HCT116 (cell line): Measurements from ENCODE around the gene SMARCA4. TPM values are rescaled to one million over a fixed set of nuclear protein-coding genes. Genes with fewer than 3 reads are reported as not detected.

Experiments
- ATAC-seq: fragments of 200-7000 bp; cut with Tn5 transposase; 2 replicates; pipeline ENCODE4 v1.9.1; 2020; ENCODE audit warnings: mild to moderate bottlenecking, moderate library complexity
- BruUV-seq: library from RNA; stranded (reverse); fragments of 400-500 nt; replicated peaks from 2 replicates; lab custom pipeline; 2021; lab: Mats Ljungman, UMichigan
- CTCF ChIA-PET: fragments of 300-600 bp; sonication (Branson Sonifier 250); formaldehyde crosslinking; loops from one replicate; lab custom pipeline; 2021; ENCODE audit warnings: antibody characterized with exemption; lab: Charles Lee
- POLR2A ChIA-PET: fragments of 300-600, 350-600 bp; sonication (Branson Sonifier 250); formaldehyde crosslinking; loops from one replicate; lab custom pipeline; 2021; ENCODE audit warnings: antibody characterized with exemption; lab: Charles Lee
- RAD21 ChIA-PET, 2 experiments: fragments of 300-600 bp; sonication (Branson Sonifier 250); formaldehyde crosslinking; loops; one replicate each; lab custom pipeline; 2023; ENCODE audit warnings: low total read pairs in 2 of 2; ENCODE audit not compliant: uncharacterized antibody in 2 of 2, unreplicated experiment in 2 of 2, low non-redundant PET in 1 of 2; lab: Charles Lee
- DNase-seq: peaks from one replicate; pipeline ENCODE4 v3.0.0-alpha.2; 2010; ENCODE audit warnings: low read depth, low spot score
- H2AFZ ChIP-seq: fragments of 200-600 bp; shearing (Covaris generic), sonication (generic); 2 replicates; pipeline ENCODE4 v1.6.1; 2017; ENCODE audit warnings: low read depth, mixed run types, mixed read lengths, antibody characterized with exemption, low read length; ENCODE audit not compliant: poor library complexity, severe bottlenecking
- H3K27ac ChIP-seq: 2 replicates; pipeline ENCODE4 v1.5.1; 2012; ENCODE audit warnings: low read depth, low read length
- H3K27me3 ChIP-seq: fragments of 200-600 bp; sonication (generic); 2 replicates; pipeline ENCODE4 v1.6.1; 2016; ENCODE audit warnings: mixed run types, low read length, mixed read lengths; ENCODE audit not compliant: insufficient read depth
- H3K36me3 ChIP-seq, 2 experiments: fragments of 200-500 bp in 1 of 2; fragments of 200-600 bp in 1 of 2; sonication (Bioruptor generic) in 1 of 2; sonication (generic) in 1 of 2; 2 replicates each; pipeline versions ENCODE4 v1.5.1 to v1.6.1; 2014 to 2016; ENCODE audit warnings: low read length in 2 of 2, inconsistent platforms in 1 of 2, mixed read lengths in 1 of 2, mixed run types in 1 of 2; ENCODE audit not compliant: insufficient read depth in 2 of 2, control insufficient read depth in 1 of 2
- H3K4me1 ChIP-seq, 2 experiments: fragments of 200-600 bp in 1 of 2; sonication (generic) in 1 of 2; 2 replicates each; pipeline versions ENCODE4 v1.5.1 to v1.6.1; 2012 to 2017; ENCODE audit warnings: low read length in 2 of 2, inconsistent platforms in 1 of 2, mild to moderate bottlenecking in 1 of 2, mixed read lengths in 1 of 2, mixed run types in 1 of 2, moderate library complexity in 1 of 2; ENCODE audit not compliant: insufficient read depth in 2 of 2, control insufficient read depth in 1 of 2
- H3K4me2 ChIP-seq: fragments of 200-600 bp; sonication (generic); 2 replicates; pipeline ENCODE4 v1.6.1; 2017; ENCODE audit warnings: mixed run types, low read length, mixed read lengths
- H3K4me3 ChIP-seq, 2 experiments: fragments of 200-600 bp in 1 of 2; sonication (generic) in 1 of 2; replicated peaks in 1 of 2; 2 replicates each; pipeline ENCODE4 v1.5.1; 2011 to 2016; ENCODE audit warnings: low read length in 2 of 2, control low read depth in 1 of 2, low read depth in 1 of 2, mild to moderate bottlenecking in 1 of 2, mixed read lengths in 1 of 2, mixed run types in 1 of 2
- H3K79me2 ChIP-seq: fragments of 200-600 bp; sonication (generic); 2 replicates; pipeline ENCODE4 v1.6.1; 2017; ENCODE audit warnings: mild to moderate bottlenecking, mixed run types, low read length, moderate library complexity, mixed read lengths; ENCODE audit not compliant: insufficient read depth
- H3K9ac ChIP-seq: fragments of 200-600 bp; sonication (generic); 2 replicates; pipeline ENCODE4 v1.6.1; 2016; ENCODE audit warnings: low read length, mixed read lengths
- H3K9me2 ChIP-seq: fragments of 200-600 bp; sonication (generic), shearing (Covaris generic); 2 replicates; pipeline ENCODE4 v1.6.1; 2017; ENCODE audit warnings: mixed run types, mild to moderate bottlenecking, moderate library complexity; ENCODE audit not compliant: insufficient read depth
- H3K9me3 ChIP-seq, 2 experiments: fragments of 200-500 bp in 1 of 2; fragments of 200-600 bp in 1 of 2; sonication (Bioruptor generic) in 1 of 2; sonication (generic) in 1 of 2; 2 replicates each; pipeline ENCODE4 v1.6.1; 2014 to 2017; ENCODE audit warnings: low read length in 2 of 2, mixed read lengths in 2 of 2, inconsistent platforms in 1 of 2, low read depth in 1 of 2, mild to moderate bottlenecking in 1 of 2, mixed run types in 1 of 2, moderate library complexity in 1 of 2; ENCODE audit not compliant: control insufficient read depth in 1 of 2, insufficient read depth in 1 of 2
- H4K20me1 ChIP-seq: fragments of 200-600 bp; sonication (generic), shearing (Covaris generic); 2 replicates; pipeline ENCODE4 v1.6.1; 2017; ENCODE audit warnings: mixed run types, mild to moderate bottlenecking, moderate library complexity; ENCODE audit not compliant: insufficient read depth
- ATF3 ChIP-seq: IDR thresholded peaks from 2 replicates; pipeline ENCODE4 v1.6.1; 2012
- CBX3 ChIP-seq: IDR thresholded peaks from 2 replicates; pipeline ENCODE4 v1.6.1; 2012; ENCODE audit warnings: low read depth
- CEBPB ChIP-seq: IDR thresholded peaks from 2 replicates; pipeline ENCODE4 v1.6.1; 2012; ENCODE audit warnings: low read depth
- EGR1 ChIP-seq: IDR thresholded peaks from 2 replicates; pipeline ENCODE4 v1.6.1; 2012; ENCODE audit warnings: low read depth
- ELF1 ChIP-seq: IDR thresholded peaks from 2 replicates; pipeline ENCODE4 v1.6.1; 2012; ENCODE audit warnings: low read depth, borderline replicate concordance
- EZH2 ChIP-seq: fragments of 200-600 bp; sonication (generic); IDR thresholded peaks from 2 replicates; pipeline ENCODE4 v1.6.1; 2017; ENCODE audit warnings: antibody characterized with exemption, mixed run types
- FOSL1 ChIP-seq: IDR thresholded peaks from 2 replicates; pipeline ENCODE4 v1.6.1; 2012; ENCODE audit warnings: low read depth
- JUND ChIP-seq: IDR thresholded peaks from 2 replicates; pipeline ENCODE4 v1.6.1; 2012
- MAX ChIP-seq: IDR thresholded peaks from 2 replicates; pipeline ENCODE4 v1.6.1; 2012
- POLR2A ChIP-seq: IDR thresholded peaks from 2 replicates; pipeline ENCODE4 v1.7.0; 2011; ENCODE audit warnings: borderline replicate concordance; ENCODE audit not compliant: insufficient read depth, insufficient read length; ENCODE audit errors: extremely low read depth
- POLR2AphosphoS5 ChIP-seq: IDR thresholded peaks from 2 replicates; pipeline ENCODE4 v1.6.1; 2011; ENCODE audit warnings: mild to moderate bottlenecking, low read depth, low read length, moderate library complexity
- RAD21 ChIP-seq: IDR thresholded peaks from 2 replicates; pipeline ENCODE4 v1.6.1; 2012; ENCODE audit warnings: low read depth, mild to moderate bottlenecking
- REST ChIP-seq: IDR thresholded peaks from 2 replicates; pipeline ENCODE4 v1.6.1; 2012; ENCODE audit warnings: low read depth
- SP1 ChIP-seq: IDR thresholded peaks from 2 replicates; pipeline ENCODE4 v1.6.1; 2012; ENCODE audit warnings: low read depth
- TCF7L2 ChIP-seq: IDR thresholded peaks from 2 replicates; pipeline ENCODE4 v1.7.0; 2011; ENCODE audit warnings: borderline replicate concordance, inconsistent platforms; ENCODE audit not compliant: insufficient read depth, insufficient read length; ENCODE audit errors: extremely low read depth
- ZBTB33 ChIP-seq: IDR thresholded peaks from 2 replicates; pipeline ENCODE4 v1.6.1; 2011; ENCODE audit warnings: mild to moderate bottlenecking, low read length, moderate library complexity; ENCODE audit not compliant: insufficient replicate concordance; ENCODE audit errors: extremely low read depth
- ZFX ChIP-seq: fragments of 450-650 bp; IDR thresholded peaks from 2 replicates; pipeline ENCODE4 v1.6.1; 2017
- intact Hi-C: fragments of 100-400 bp; cut with micrococcal nuclease; formaldehyde crosslinking; loops from 2 replicates; pipeline ENCODE4 v1.10.0; 2022
- total RNA-seq: library from RNA; stranded (reverse); gene quantifications from one replicate; pipeline ENCODE4 v1.2.1, GENCODE V29; 2021; ENCODE audit not compliant: unreplicated experiment

The SMARCA4 gene
- total RNA-seq, 1 experiment from 2014 or later: 116 TPM

GRCh38 chr19:10988380-10988779 lies 27.6 kb downstream of the SMARCA4 start:
- no peak for TF ChIP-seq ATF3
- intact Hi-C loops: no loop called here
- RAD21 ChIA-PET: no interaction called here
- H3K4me1 ChIP-seq: no peaks in the 10 kb centered on the region
- H3K9me3 ChIP-seq: no peaks in the 10 kb centered on the region
- H3K4me2 ChIP-seq: no peak overlapping the region
- ATAC-seq: no peak
- no peak overlapping the region for H3K9ac ChIP-seq
- no peak overlapping the region for H3K27ac ChIP-seq
- H3K79me2 ChIP-seq: peaks cover 44% of the 10 kb centered on the region
- no TSS peak for BruUV-seq
- H2AFZ ChIP-seq: no peak overlapping the region
- CTCF ChIA-PET: no interaction called here
- H3K9me2 ChIP-seq: no peaks in the 10 kb centered on the region
- H4K20me1 ChIP-seq: no peaks in the 10 kb centered on the region
- DNase-seq: no peak
- H3K27me3 ChIP-seq: no peaks in the 10 kb centered on the region
- H3K4me3 ChIP-seq: no peak overlapping the region
- peaks cover 28 to 33% of the 10 kb centered on the region in 2 experiments; a peak in 3 of 4 replicates for H3K36me3 ChIP-seq
- POLR2A ChIA-PET: no interaction called here

GRCh38 chr19:10988921-10989320 lies 28.1 kb downstream of the SMARCA4 start:
- Histone ChIP-seq H4K20me1 (no peaks in the 10 kb centered on the region), H3K4me1 (no peaks in the 10 kb centered on the region), H2AFZ (no peak overlapping the region), H3K27ac (no peak overlapping the region), H3K36me3 (peaks cover 28 to 34% of the 10 kb centered on the region in 2 experiments; a peak in 3 of 4 replicates), H3K9me2 (no peaks in the 10 kb centered on the region), H3K9ac (no peak overlapping the region), H3K4me2 (no peak overlapping the region), H3K27me3 (no peaks in the 10 kb centered on the region), H3K4me3 (no peak overlapping the region), H3K9me3 (no peaks in the 10 kb centered on the region), H3K79me2 (peaks cover 39% of the 10 kb centered on the region)
- ATAC-seq (no peak), DNase-seq (no peak)
- ChIA-PET POLR2A (no interaction called here), RAD21 (no interaction called here), CTCF (no interaction called here)
- no TSS peak for BruUV-seq
- intact Hi-C loops: no loop called here
- TF ChIP-seq CBX3 (no peak), ELF1 (no peak), POLR2A (no peak), ZFX (no peak), JUND (no peak), REST (no peak), MAX (no peak), SP1 (no peak), EGR1 (no peak), CEBPB (no peak), ZBTB33 (no peak), RAD21 (no peak), FOSL1 (no peak), EZH2 (no peak), POLR2AphosphoS5 (no peak), TCF7L2 (no peak)
- TF ChIP-seq, all 23 proteins: peak for 0
